Measurements from ENCODE around the gene NRXN3.

DNA sequence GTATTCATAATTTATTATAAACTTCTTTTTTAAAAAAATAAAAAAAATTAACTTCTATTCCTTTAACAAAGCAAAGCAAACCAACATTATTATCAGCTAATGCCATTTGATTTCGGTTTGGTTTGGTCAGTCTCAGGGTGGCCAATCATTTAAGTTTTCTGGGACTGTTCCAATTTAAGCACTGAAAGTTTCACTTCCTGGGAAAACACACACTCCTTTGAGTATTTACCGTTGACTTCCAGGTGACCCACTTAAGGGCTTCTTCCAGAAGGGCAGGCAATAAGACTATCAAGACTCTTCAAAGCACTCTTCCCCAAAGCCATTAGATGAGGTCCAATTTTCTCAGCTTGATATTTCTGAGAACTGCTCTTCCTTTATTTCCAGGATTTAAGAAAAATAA, 1187.1 kb downstream of the NRXN3 start:
- TF ChIP-seq CTCF (conservative IDR thresholded peaks at IDR 0.05; ENCODE audit: low read depth, low read length) (no peak), POLR2A (IDR thresholded peaks at IDR 0.05; ENCODE audit: low read depth, low read length) (no peak), SMC3 (IDR thresholded peaks at IDR 0.05; ENCODE audit: low read depth, low read length) (no peak), RFX5 (IDR thresholded peaks at IDR 0.05; ENCODE audit: low read depth, low read length) (no peak)
- TF ChIP-seq, protein P1, sequence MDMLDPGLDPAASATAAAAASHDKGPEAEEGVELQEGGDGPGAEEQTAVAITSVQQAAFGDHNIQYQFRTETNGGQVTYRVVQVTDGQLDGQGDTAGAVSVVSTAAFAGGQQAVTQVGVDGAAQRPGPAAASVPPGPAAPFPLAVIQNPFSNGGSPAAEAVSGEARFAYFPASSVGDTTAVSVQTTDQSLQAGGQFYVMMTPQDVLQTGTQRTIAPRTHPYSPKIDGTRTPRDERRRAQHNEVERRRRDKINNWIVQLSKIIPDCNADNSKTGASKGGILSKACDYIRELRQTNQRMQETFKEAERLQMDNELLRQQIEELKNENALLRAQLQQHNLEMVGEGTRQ (IDR thresholded peaks at IDR 0.05; ENCODE audit: low read depth, low read length): no peak

Measured in IMR-90 (cell line).